ENCODE data around the gene PBOV1.

PBOV1 gene

DNA sequence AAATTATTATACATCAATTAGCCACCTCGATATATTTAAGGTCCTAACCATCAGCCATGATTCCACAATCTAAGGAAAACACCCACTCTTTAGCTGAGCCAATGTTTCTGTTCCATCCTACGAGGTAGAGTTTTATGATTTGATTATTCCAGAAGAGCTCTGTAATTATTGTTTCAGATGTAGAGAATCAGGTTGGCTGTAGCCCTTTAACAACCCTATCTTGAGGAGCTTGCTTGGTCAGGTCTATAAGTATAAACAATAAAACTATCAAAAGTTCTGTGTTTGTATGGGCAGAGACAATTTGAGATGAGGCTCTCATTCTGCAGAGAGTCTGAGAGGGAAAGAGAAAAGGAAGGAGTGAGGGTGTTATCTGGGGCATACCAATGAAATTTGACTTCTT lies at the start of gene PBOV1:
PBOV1 (minus strand) TSS at position 43 of the 400 bp plus-strand sequence. CDS start 96 bp downstream, outside the sequence.
- TF ChIP-seq CTCF (IDR thresholded peaks at IDR 0.05; ENCODE audit: poor library complexity, severe bottlenecking), result no peak
- DNase-seq (ENCODE audit: low spot score) (no peak), ATAC-seq (ENCODE audit: low read depth) (no peak)
- Histone ChIP-seq H3K4me3 (ENCODE audit: severe bottlenecking) (no peak within 1 kb of the TSS), H3K27ac (ENCODE audit: poor library complexity, severe bottlenecking) (no peak within 1 kb of the TSS), H3K27me3 (ENCODE audit: insufficient read depth, poor library complexity, severe bottlenecking) (no peaks in the 10 kb centered on the region), H3K36me3 (ENCODE audit: low read depth) (no peaks in the 10 kb centered on the region), H3K9me3 (ENCODE audit: severe bottlenecking) (no peaks in the 10 kb centered on the region), H3K4me1 (ENCODE audit: insufficient read depth, poor library complexity, severe bottlenecking) (no peaks in the 10 kb centered on the region)

DNA sequence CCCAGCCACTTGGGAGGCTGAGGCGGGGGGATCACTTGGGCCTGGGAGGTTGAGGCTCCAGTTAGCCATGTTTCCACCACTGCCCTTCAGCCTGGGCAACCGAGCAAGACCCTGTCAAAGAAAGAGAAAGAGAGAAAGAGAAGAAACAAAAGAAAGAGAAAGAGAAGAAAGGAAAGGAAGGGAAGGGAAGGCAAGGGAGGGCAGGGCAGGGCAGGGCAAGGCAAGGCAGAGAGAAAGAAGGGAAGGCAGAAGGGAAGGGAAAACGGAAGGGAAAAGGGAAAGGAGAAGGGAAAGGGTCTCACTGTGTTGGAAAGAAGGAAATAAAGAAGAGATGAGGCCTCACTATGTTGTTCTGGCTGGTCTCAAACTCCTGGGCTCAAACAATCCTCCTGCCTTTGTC lies 47.8 kb upstream of the PBOV1 start:
- Histone ChIP-seq H3K4me3 (ENCODE audit: severe bottlenecking) (no peak overlapping the region), H3K36me3 (ENCODE audit: low read depth) (no peaks in the 10 kb centered on the region), H3K4me1 (ENCODE audit: insufficient read depth, poor library complexity, severe bottlenecking) (no peaks in the 10 kb centered on the region), H3K27ac (ENCODE audit: poor library complexity, severe bottlenecking) (no peak overlapping the region), H3K27me3 (ENCODE audit: insufficient read depth, poor library complexity, severe bottlenecking) (no peaks in the 10 kb centered on the region), H3K9me3 (ENCODE audit: severe bottlenecking) (no peaks in the 10 kb centered on the region)
- DNase-seq (ENCODE audit: low spot score) (no peak), ATAC-seq (ENCODE audit: low read depth) (no peak)
- no peak for TF ChIP-seq CTCF (IDR thresholded peaks at IDR 0.05; ENCODE audit: poor library complexity, severe bottlenecking)

- DNase-seq (ENCODE audit: low spot score) (no peak), ATAC-seq (ENCODE audit: low read depth) (no peak)
- H3K27me3 ChIP-seq (ENCODE audit: insufficient read depth, poor library complexity, severe bottlenecking), result no peaks in the 10 kb centered on the region
Measured at GRCh38 chr6:138264372-138264880, 46.1 kb upstream of the PBOV1 start.

DNA sequence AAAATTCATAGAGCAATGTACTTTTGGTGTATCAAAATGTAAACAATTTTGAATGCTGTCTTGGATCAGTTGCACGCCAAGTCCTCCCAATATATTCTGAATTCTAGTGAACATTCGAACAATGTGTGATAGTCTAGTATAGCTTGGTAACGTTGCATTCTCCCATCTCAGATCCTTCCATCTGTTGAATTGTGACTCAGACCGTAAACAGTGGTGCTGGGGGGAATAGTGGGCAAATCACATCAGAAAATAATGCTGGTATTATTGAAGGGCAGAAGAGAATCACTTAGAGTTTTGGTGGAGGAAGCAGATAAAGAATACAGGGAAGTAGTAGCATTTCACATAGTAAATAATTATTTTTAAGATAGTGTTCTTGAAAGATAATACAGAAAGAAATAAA lies 45.7 kb upstream of the PBOV1 start:
- no peak for ATAC-seq (ENCODE audit: low read depth)
- H3K36me3 ChIP-seq (ENCODE audit: low read depth), result no peaks in the 10 kb centered on the region
- no peak overlapping the region for H3K4me3 ChIP-seq (ENCODE audit: severe bottlenecking)
- H3K4me1 ChIP-seq (ENCODE audit: insufficient read depth, poor library complexity, severe bottlenecking), result no peaks in the 10 kb centered on the region
- no peaks in the 10 kb centered on the region for H3K9me3 ChIP-seq (ENCODE audit: severe bottlenecking)
- H3K27me3 ChIP-seq (ENCODE audit: insufficient read depth, poor library complexity, severe bottlenecking), result no peaks in the 10 kb centered on the region
- no peak overlapping the region for H3K27ac ChIP-seq (ENCODE audit: poor library complexity, severe bottlenecking)
- DNase-seq (ENCODE audit: low spot score), result no peak
- no peak for TF ChIP-seq CTCF (IDR thresholded peaks at IDR 0.05; ENCODE audit: poor library complexity, severe bottlenecking)

More at GRCh38 chr6:138264372-138264880, 46.1 kb upstream of the PBOV1 start:
- Histone ChIP-seq H3K9me3 (ENCODE audit: severe bottlenecking) (no peaks in the 10 kb centered on the region), H3K36me3 (ENCODE audit: low read depth) (no peaks in the 10 kb centered on the region), H3K4me3 (ENCODE audit: severe bottlenecking) (no peak overlapping the region), H3K27ac (ENCODE audit: poor library complexity, severe bottlenecking) (no peak overlapping the region), H3K4me1 (ENCODE audit: insufficient read depth, poor library complexity, severe bottlenecking) (no peaks in the 10 kb centered on the region)
- no peak for TF ChIP-seq CTCF (IDR thresholded peaks at IDR 0.05; ENCODE audit: poor library complexity, severe bottlenecking)

GRCh38 chr6:138261116-138261780 lies 43.0 kb upstream of the PBOV1 start:
- Histone ChIP-seq H3K27me3 (ENCODE audit: insufficient read depth, poor library complexity, severe bottlenecking) (no peaks in the 10 kb centered on the region), H3K27ac (ENCODE audit: poor library complexity, severe bottlenecking) (no peak overlapping the region), H3K36me3 (ENCODE audit: low read depth) (no peaks in the 10 kb centered on the region), H3K4me1 (ENCODE audit: insufficient read depth, poor library complexity, severe bottlenecking) (no peaks in the 10 kb centered on the region), H3K4me3 (ENCODE audit: severe bottlenecking) (no peak overlapping the region), H3K9me3 (ENCODE audit: severe bottlenecking) (no peaks in the 10 kb centered on the region)
- no peak for ATAC-seq (ENCODE audit: low read depth)
- no peak for TF ChIP-seq CTCF (IDR thresholded peaks at IDR 0.05; ENCODE audit: poor library complexity, severe bottlenecking)
- no peak for DNase-seq (ENCODE audit: low spot score)

All from RWPE2 (cell line).